Astrocyte (in vitro differentiated cells and primary cell): ENCODE measurements around the gene GAB1. TPM values are rescaled to one million over a fixed set of nuclear protein-coding genes. Genes with fewer than 3 reads are reported as not detected.
A peak's percentile ranks its signal among the peaks of the same experiment; 100 is the strongest.

Experiments
- DNase-seq: peaks from one replicate; pipeline ENCODE4 v3.0.0-alpha.2; 2010; ENCODE audit warnings: low read depth
- FAIRE-seq: peaks from 2 replicates; lab custom pipeline; 2011; peaks lifted over from hg19 to GRCh38; lab: Jason Lieb, UNC
- H2AFZ ChIP-seq: 2 replicates; pipeline ENCODE4 v1.6.0; 2012; ENCODE audit warnings: low read depth, low read length, inconsistent platforms
- H3K27ac ChIP-seq: 2 replicates; pipeline ENCODE4 v1.5.1; 2011; ENCODE audit warnings: low read depth, low read length, inconsistent platforms
- H3K27me3 ChIP-seq: 2 replicates; pipeline ENCODE4 v1.6.0; 2011; ENCODE audit warnings: low read length, inconsistent platforms; ENCODE audit not compliant: insufficient read depth
- H3K36me3 ChIP-seq: 2 replicates; pipeline ENCODE4 v1.5.1; 2011; ENCODE audit warnings: low read length, inconsistent platforms; ENCODE audit not compliant: insufficient read depth
- H3K4me1 ChIP-seq: 2 replicates; pipeline ENCODE4 v1.5.1; 2011; ENCODE audit warnings: low read length, inconsistent platforms; ENCODE audit not compliant: insufficient read depth
- H3K4me2 ChIP-seq: 2 replicates; pipeline ENCODE4 v1.6.0; 2012; ENCODE audit warnings: low read length, inconsistent platforms
- H3K4me3 ChIP-seq: 2 replicates; pipeline ENCODE4 v1.5.1; 2011; ENCODE audit warnings: low read depth, mild to moderate bottlenecking, low read length, inconsistent platforms; ENCODE audit not compliant: insufficient read depth
- H3K79me2 ChIP-seq: 2 replicates; pipeline ENCODE4 v1.6.0; 2012; ENCODE audit warnings: mild to moderate bottlenecking, low read length, inconsistent platforms; ENCODE audit not compliant: insufficient read depth
- H3K9ac ChIP-seq: 2 replicates; pipeline ENCODE4 v1.6.0; 2012; ENCODE audit warnings: mild to moderate bottlenecking, low read length, inconsistent platforms
- H3K9me3 ChIP-seq: 2 replicates; pipeline ENCODE4 v1.5.1; 2012; ENCODE audit warnings: low read depth, mild to moderate bottlenecking, low read length, inconsistent platforms; ENCODE audit not compliant: insufficient read depth
- H4K20me1 ChIP-seq: 2 replicates; pipeline ENCODE4 v1.6.0; 2012; ENCODE audit warnings: low read length, inconsistent platforms; ENCODE audit not compliant: insufficient read depth
- H3K27ac Mint-ChIP-seq: one replicate; pipeline ENCODE4 v1.8.0; 2021; ENCODE audit warnings: mild to moderate bottlenecking, mixed read lengths; ENCODE audit not compliant: unreplicated experiment
- H3K27me3 Mint-ChIP-seq: one replicate; pipeline ENCODE4 v1.8.0; 2021; ENCODE audit warnings: low read depth, mixed read lengths; ENCODE audit not compliant: unreplicated experiment
- H3K36me3 Mint-ChIP-seq: one replicate; pipeline ENCODE4 v1.8.0; 2021; ENCODE audit warnings: low read depth, mixed read lengths; ENCODE audit not compliant: unreplicated experiment
- H3K4me1 Mint-ChIP-seq: one replicate; pipeline ENCODE4 v1.8.0; 2021; ENCODE audit warnings: low read depth, mixed read lengths; ENCODE audit not compliant: unreplicated experiment
- H3K4me3 Mint-ChIP-seq: one replicate; pipeline ENCODE4 v1.8.0; 2021; ENCODE audit warnings: mild to moderate bottlenecking, moderate library complexity, mixed read lengths; ENCODE audit not compliant: unreplicated experiment
- H3K9me3 Mint-ChIP-seq: one replicate; pipeline ENCODE4 v1.8.0; 2021; ENCODE audit warnings: mild to moderate bottlenecking, mixed read lengths; ENCODE audit not compliant: unreplicated experiment
- CTCF ChIP-seq: IDR thresholded peaks from 2 replicates; pipeline ENCODE4 v1.5.1; 2011; ENCODE audit warnings: low read depth, mild to moderate bottlenecking, inconsistent platforms, low read length, moderate library complexity; ENCODE audit not compliant: insufficient read depth
- EZH2 ChIP-seq: IDR thresholded peaks from 2 replicates; pipeline ENCODE4 v1.6.1; 2012; ENCODE audit warnings: mild to moderate bottlenecking, low read length, inconsistent platforms; ENCODE audit not compliant: insufficient read depth
- total RNA-seq: library from RNA; stranded (reverse); gene quantifications from 2 replicates; pipeline ENCODE4 v1.2.1, GENCODE V29; 2021

The GAB1 gene
- total RNA-seq, 1 donor from 2014 or later, result 12.4 TPM

GRCh38 chr4:143344774-143345173 lies 8.1 kb downstream of the GAB1 start:
- Histone ChIP-seq H3K4me2 (no peak overlapping the region), H4K20me1 (peaks cover 3% of the 10 kb centered on the region), H3K36me3 (no peaks in the 10 kb centered on the region), H3K9ac (no peak overlapping the region), H3K79me2 (peaks cover 11% of the 10 kb centered on the region), H3K27me3 (no peaks in the 10 kb centered on the region), H2AFZ (no peak overlapping the region), H3K27ac (no peak overlapping the region), H3K4me1 (peaks cover 3% of the 10 kb centered on the region), H3K9me3 (no peaks in the 10 kb centered on the region), H3K4me3 (no peak overlapping the region)
- Mint-ChIP-seq H3K9me3 (no peaks in the 10 kb centered on the region), H3K36me3 (no peaks in the 10 kb centered on the region), H3K27ac (no peak overlapping the region), H3K4me3 (no peak overlapping the region), H3K27me3 (no peaks in the 10 kb centered on the region), H3K4me1 (peaks cover 8% of the 10 kb centered on the region)
- TF ChIP-seq EZH2, result no peak
- DNase-seq, result peak; percentile 28
- FAIRE-seq, result no peak

- no peak overlapping the region for H3K4me3 ChIP-seq
- H3K9ac ChIP-seq, result no peak overlapping the region
- H2AFZ ChIP-seq, result no peak overlapping the region
- H3K4me1 ChIP-seq, result peaks cover 3% of the 10 kb centered on the region
- DNase-seq (no peak), FAIRE-seq (no peak)
- no peaks in the 10 kb centered on the region for H3K9me3 ChIP-seq
- H3K79me2 ChIP-seq, result peaks cover 11% of the 10 kb centered on the region
- Mint-ChIP-seq H3K9me3 (no peaks in the 10 kb centered on the region), H3K27me3 (no peaks in the 10 kb centered on the region), H3K27ac (no peak overlapping the region), H3K36me3 (no peaks in the 10 kb centered on the region), H3K4me3 (no peak overlapping the region), H3K4me1 (peaks cover 8% of the 10 kb centered on the region)
- no peak for TF ChIP-seq EZH2
- TF ChIP-seq CTCF, result no peak
- H3K36me3 ChIP-seq, result no peaks in the 10 kb centered on the region
- H4K20me1 ChIP-seq, result no peaks in the 10 kb centered on the region
- H3K27ac ChIP-seq, result no peak overlapping the region
- no peaks in the 10 kb centered on the region for H3K27me3 ChIP-seq
- H3K4me2 ChIP-seq, result no peak overlapping the region
Measured at GRCh38 chr4:143345356-143345755, 8.7 kb downstream of the GAB1 start.

- DNase-seq (no peak), FAIRE-seq (no peak)
- H3K9me3 Mint-ChIP-seq, result no peaks in the 10 kb centered on the region
- H3K4me1 ChIP-seq, result peaks cover 3% of the 10 kb centered on the region
- H3K9me3 ChIP-seq, result no peaks in the 10 kb centered on the region
- H3K4me3 Mint-ChIP-seq, result no peak overlapping the region
- peaks cover 11% of the 10 kb centered on the region for H3K79me2 ChIP-seq
- H3K9ac ChIP-seq, result no peak overlapping the region
- H3K4me1 Mint-ChIP-seq, result peaks cover 8% of the 10 kb centered on the region
- no peaks in the 10 kb centered on the region for H4K20me1 ChIP-seq
- no peaks in the 10 kb centered on the region for H3K27me3 ChIP-seq
- H3K36me3 ChIP-seq, result no peaks in the 10 kb centered on the region
- TF ChIP-seq CTCF, result no peak
- no peak for TF ChIP-seq EZH2
- no peak overlapping the region for H2AFZ ChIP-seq
- H3K27ac ChIP-seq, result no peak overlapping the region
- no peak overlapping the region for H3K4me3 ChIP-seq
- no peak overlapping the region for H3K4me2 ChIP-seq
- no peaks in the 10 kb centered on the region for H3K27me3 Mint-ChIP-seq
- H3K36me3 Mint-ChIP-seq, result no peaks in the 10 kb centered on the region
- H3K27ac Mint-ChIP-seq, result no peak overlapping the region
Measured at GRCh38 chr4:143346206-143346605, 9.5 kb downstream of the GAB1 start.
